BLaER1 treated with 17β-estradiol and CSF1 and Interleukin-3, amounts not matched to agents 10 nM and 100 nM (cell line): ENCODE results near the gene STYXL1.
"Not testable (repeated sequence)": the region's sequence is repeated elsewhere in the genome, so short reads cannot be mapped to it uniquely, and the experiment has no call there.

Experiments used
- H3K27ac ChIP-seq, 11 experiments: shearing (Covaris generic); formaldehyde crosslinking; 2 replicates each; pipeline ENCODE4 v1.8.1; 2022
- H3K27me3 ChIP-seq, 11 experiments: shearing (Covaris generic); formaldehyde crosslinking; 2 replicates each; pipeline ENCODE4 v1.8.1; 2022
- H3K36me3 ChIP-seq, 11 experiments: shearing (Covaris generic); formaldehyde crosslinking; 2 replicates each; pipeline ENCODE4 v1.8.1; 2022
- H3K4me1 ChIP-seq, 10 experiments: shearing (Covaris generic); formaldehyde crosslinking; 2 replicates each; pipeline ENCODE4 v1.8.1; 2022
- H3K4me2 ChIP-seq, 11 experiments: shearing (Covaris generic); formaldehyde crosslinking; 2 replicates each; pipeline ENCODE4 v1.8.1; 2022
- H3K4me3 ChIP-seq, 10 experiments: shearing (Covaris generic); formaldehyde crosslinking; 2 replicates each; pipeline ENCODE4 v1.8.1; 2022
- H3K9ac ChIP-seq, 11 experiments: shearing (Covaris generic); formaldehyde crosslinking; 2 replicates each; pipeline ENCODE4 v1.8.1; 2022
- H3K9me3 ChIP-seq, 11 experiments: shearing (Covaris generic); formaldehyde crosslinking; replicated peaks in 1 of 11; 2 replicates each; pipeline ENCODE4 v1.8.1; 2022
- H4K20me1 ChIP-seq, 11 experiments: shearing (Covaris generic); formaldehyde crosslinking; 2 replicates each; pipeline ENCODE4 v1.8.1; 2022
- Cebpa-rat ChIP-seq, 11 experiments: shearing (Covaris generic); IDR thresholded peaks; 2 replicates each; pipeline ENCODE4 v1.8.1; 2022

STYXL1 gene

GRCh38 chr7:76047811-76048667 lies at the start of gene STYXL1, which contains the start of gene MDH2:
Gene STYXL1, minus strand, starts transcription at chr7:76048000. Its CDS starts 17,477 bp downstream, at chr7:76030523.
Gene MDH2, plus strand, starts transcription at chr7:76048106. Its CDS starts 55 bp downstream, at chr7:76048161.
- Histone ChIP-seq H3K27me3 (no peaks in the 10 kb centered on the region), H4K20me1 (peaks cover 22 to 63% (median 47%) of the 10 kb centered on the region in 11 experiments; a peak in 20 of 22 replicates)

GRCh38 chr7:76095908-76096307 lies 48.1 kb upstream of the STYXL1 start:
- H3K4me3 ChIP-seq, result no peak overlapping the region
- no peaks in the 10 kb centered on the region for H4K20me1 ChIP-seq
- H3K4me1 ChIP-seq, result peaks cover 0 to 13% (median 0%) of the 10 kb centered on the region in 10 experiments; a peak in 5 of 20 replicates
- H3K27ac ChIP-seq, result no peak overlapping the region
- H3K36me3 ChIP-seq, result peaks cover 0 to 99% (median 50%) of the 10 kb centered on the region in 11 experiments; a peak in 15 of 22 replicates
- no peaks in the 10 kb centered on the region for H3K27me3 ChIP-seq
- H3K4me2 ChIP-seq, result peak overlapping the region in 4 of 11 experiments; percentile 7 to 30 (median 19); a peak in 4 of 22 replicates
- H3K9me3 ChIP-seq, result no peaks in the 10 kb centered on the region
- peak in 2 of 11 experiments; percentile 33 to 38; a peak in 2 of 22 replicates for TF ChIP-seq Cebpa-rat (IDR thresholded peaks at IDR 0.05)
- no peak overlapping the region for H3K9ac ChIP-seq

More at GRCh38 chr7:76047811-76048667, at the start of gene STYXL1, which contains the start of gene MDH2:
- Histone ChIP-seq H3K4me2 (peak within 1 kb of the TSS; percentile 72 to 98 (median 89)), H3K9ac (peak within 1 kb of the TSS; percentile 92 to 99 (median 97)), H3K9me3 (no peaks in the 10 kb centered on the region), H3K4me1 (peaks cover 23 to 72% (median 39%) of the 10 kb centered on the region in 10 experiments), H3K27ac (peak within 1 kb of the TSS; percentile 88 to 98 (median 95)), H3K36me3 (peaks cover 21 to 57% (median 45%) of the 10 kb centered on the region in 11 experiments), H3K4me3 (peak within 1 kb of the TSS; percentile 89 to 100 (median 94))
- no peak for TF ChIP-seq Cebpa-rat (IDR thresholded peaks at IDR 0.05)

- H4K20me1 ChIP-seq, H3K9ac ChIP-seq, H3K4me2 ChIP-seq, H3K27me3 ChIP-seq, H3K27ac ChIP-seq, H3K4me3 ChIP-seq, H3K9me3 ChIP-seq: not testable (repeated sequence)
- Histone ChIP-seq H3K4me1 (peaks cover 0 to 13% (median 0%) of the 10 kb centered on the region in 10 experiments; a peak in 5 of 20 replicates), H3K36me3 (peaks cover 0 to 99% (median 57%) of the 10 kb centered on the region in 11 experiments; a peak in 15 of 22 replicates)
Measured at GRCh38 chr7:76094326-76094725, 46.5 kb upstream of the STYXL1 start.

GRCh38 chr7:76093531-76093930 lies 45.7 kb upstream of the STYXL1 start:
- H4K20me1 ChIP-seq, H3K9me3 ChIP-seq, H3K9ac ChIP-seq, H3K4me3 ChIP-seq, H3K4me2 ChIP-seq, H3K27ac ChIP-seq, H3K27me3 ChIP-seq: not testable (repeated sequence)
- Histone ChIP-seq H3K4me1 (peaks cover 0 to 13% (median 0%) of the 10 kb centered on the region in 10 experiments; a peak in 5 of 20 replicates), H3K36me3 (peaks cover 0 to 99% (median 57%) of the 10 kb centered on the region in 11 experiments; a peak in 15 of 22 replicates)

- no peak overlapping the region for H3K4me2 ChIP-seq
- H3K4me3 ChIP-seq, result no peak overlapping the region
- no peak overlapping the region for H3K9ac ChIP-seq
- H3K27ac ChIP-seq, result no peak overlapping the region
- TF ChIP-seq Cebpa-rat (IDR thresholded peaks at IDR 0.05), result no peak
- H3K36me3 ChIP-seq, result peaks cover 0 to 99% (median 56%) of the 10 kb centered on the region in 11 experiments; a peak in 14 of 22 replicates
- H4K20me1 ChIP-seq, result no peaks in the 10 kb centered on the region
- H3K27me3 ChIP-seq, result no peaks in the 10 kb centered on the region
- H3K9me3 ChIP-seq, result no peaks in the 10 kb centered on the region
- peaks cover 0 to 24% (median 0%) of the 10 kb centered on the region in 10 experiments; a peak in 6 of 20 replicates for H3K4me1 ChIP-seq
Measured at GRCh38 chr7:76091506-76091905, 43.7 kb upstream of the STYXL1 start.

GRCh38 chr7:76089865-76090475 lies 42.2 kb upstream of the STYXL1 start:
- Histone ChIP-seq H3K27me3 (no peaks in the 10 kb centered on the region), H4K20me1 (no peaks in the 10 kb centered on the region), H3K4me1 (peaks cover 0 to 11% (median 0%) of the 10 kb centered on the region in 10 experiments; a peak in 2 of 20 replicates), H3K9ac (no peak overlapping the region), H3K4me3 (no peak overlapping the region), H3K4me2 (no peak overlapping the region), H3K36me3 (peaks cover 0 to 98% (median 60%) of the 10 kb centered on the region in 11 experiments; a peak in 15 of 22 replicates), H3K9me3 (no peaks in the 10 kb centered on the region), H3K27ac (no peak overlapping the region)
- no peak for TF ChIP-seq Cebpa-rat (IDR thresholded peaks at IDR 0.05)

- H4K20me1 ChIP-seq, H3K9me3 ChIP-seq, H3K9ac ChIP-seq, H3K4me3 ChIP-seq, H3K27me3 ChIP-seq, H3K27ac ChIP-seq: not testable (repeated sequence)
- Histone ChIP-seq H3K4me2 (peak overlapping the region in 3 of 11 experiments; percentile 10 to 29 (median 21); a peak in 2 of 22 replicates), H3K4me1 (peaks cover 0 to 15% (median 0%) of the 10 kb centered on the region in 10 experiments; a peak in 2 of 20 replicates), H3K36me3 (peaks cover 0 to 97% (median 62%) of the 10 kb centered on the region in 11 experiments; a peak in 15 of 22 replicates)
Measured at GRCh38 chr7:76087362-76087791, 39.6 kb upstream of the STYXL1 start.

- TF ChIP-seq Cebpa-rat (IDR thresholded peaks at IDR 0.05), result no peak
- Histone ChIP-seq H3K9me3 (no peaks in the 10 kb centered on the region), H4K20me1 (no peaks in the 10 kb centered on the region), H3K27ac (no peak overlapping the region), H3K9ac (no peak overlapping the region), H3K4me2 (no peak overlapping the region), H3K4me3 (no peak overlapping the region), H3K36me3 (peaks cover 0 to 95% (median 49%) of the 10 kb centered on the region in 11 experiments; a peak in 15 of 22 replicates), H3K27me3 (no peaks in the 10 kb centered on the region), H3K4me1 (peaks cover 0 to 15% (median 0%) of the 10 kb centered on the region in 10 experiments; a peak in 2 of 20 replicates)
Measured at GRCh38 chr7:76086070-76086469, 38.3 kb upstream of the STYXL1 start.

- H4K20me1 ChIP-seq, H3K4me2 ChIP-seq, H3K9ac ChIP-seq, H3K27me3 ChIP-seq, H3K27ac ChIP-seq, H3K4me3 ChIP-seq, H3K9me3 ChIP-seq: not testable (repeated sequence)
- peaks cover 0 to 20% (median 0%) of the 10 kb centered on the region in 10 experiments; a peak in 2 of 20 replicates for H3K4me1 ChIP-seq
- H3K36me3 ChIP-seq, result peaks cover 0 to 75% (median 38%) of the 10 kb centered on the region in 11 experiments; a peak in 14 of 22 replicates
Measured at GRCh38 chr7:76084115-76084514, 36.3 kb upstream of the STYXL1 start.
